ENCODE data around the gene QRICH2. TPM values are rescaled to one million over a fixed set of nuclear protein-coding genes. Genes with fewer than 3 reads are reported as not detected.

The QRICH2 gene, protein sequence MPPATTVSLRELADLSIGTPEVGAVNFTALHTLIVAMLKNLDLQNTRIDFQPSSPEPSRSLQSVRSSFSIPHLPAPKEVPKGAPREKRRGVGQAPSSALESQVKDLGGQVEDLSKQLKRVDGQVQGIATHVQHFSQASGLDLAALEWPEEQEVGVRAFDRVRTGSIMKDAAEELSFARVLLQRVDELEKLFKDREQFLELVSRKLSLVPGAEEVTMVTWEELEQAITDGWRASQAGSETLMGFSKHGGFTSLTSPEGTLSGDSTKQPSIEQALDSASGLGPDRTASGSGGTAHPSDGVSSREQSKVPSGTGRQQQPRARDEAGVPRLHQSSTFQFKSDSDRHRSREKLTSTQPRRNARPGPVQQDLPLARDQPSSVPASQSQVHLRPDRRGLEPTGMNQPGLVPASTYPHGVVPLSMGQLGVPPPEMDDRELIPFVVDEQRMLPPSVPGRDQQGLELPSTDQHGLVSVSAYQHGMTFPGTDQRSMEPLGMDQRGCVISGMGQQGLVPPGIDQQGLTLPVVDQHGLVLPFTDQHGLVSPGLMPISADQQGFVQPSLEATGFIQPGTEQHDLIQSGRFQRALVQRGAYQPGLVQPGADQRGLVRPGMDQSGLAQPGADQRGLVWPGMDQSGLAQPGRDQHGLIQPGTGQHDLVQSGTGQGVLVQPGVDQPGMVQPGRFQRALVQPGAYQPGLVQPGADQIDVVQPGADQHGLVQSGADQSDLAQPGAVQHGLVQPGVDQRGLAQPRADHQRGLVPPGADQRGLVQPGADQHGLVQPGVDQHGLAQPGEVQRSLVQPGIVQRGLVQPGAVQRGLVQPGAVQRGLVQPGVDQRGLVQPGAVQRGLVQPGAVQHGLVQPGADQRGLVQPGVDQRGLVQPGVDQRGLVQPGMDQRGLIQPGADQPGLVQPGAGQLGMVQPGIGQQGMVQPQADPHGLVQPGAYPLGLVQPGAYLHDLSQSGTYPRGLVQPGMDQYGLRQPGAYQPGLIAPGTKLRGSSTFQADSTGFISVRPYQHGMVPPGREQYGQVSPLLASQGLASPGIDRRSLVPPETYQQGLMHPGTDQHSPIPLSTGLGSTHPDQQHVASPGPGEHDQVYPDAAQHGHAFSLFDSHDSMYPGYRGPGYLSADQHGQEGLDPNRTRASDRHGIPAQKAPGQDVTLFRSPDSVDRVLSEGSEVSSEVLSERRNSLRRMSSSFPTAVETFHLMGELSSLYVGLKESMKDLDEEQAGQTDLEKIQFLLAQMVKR (N-terminal part only)
- 1.9 TPM for polyA plus RNA-seq (2013, experiment 1 of 2)
- 1.3 TPM for polyA plus RNA-seq (2013, experiment 2 of 2)

DNA sequence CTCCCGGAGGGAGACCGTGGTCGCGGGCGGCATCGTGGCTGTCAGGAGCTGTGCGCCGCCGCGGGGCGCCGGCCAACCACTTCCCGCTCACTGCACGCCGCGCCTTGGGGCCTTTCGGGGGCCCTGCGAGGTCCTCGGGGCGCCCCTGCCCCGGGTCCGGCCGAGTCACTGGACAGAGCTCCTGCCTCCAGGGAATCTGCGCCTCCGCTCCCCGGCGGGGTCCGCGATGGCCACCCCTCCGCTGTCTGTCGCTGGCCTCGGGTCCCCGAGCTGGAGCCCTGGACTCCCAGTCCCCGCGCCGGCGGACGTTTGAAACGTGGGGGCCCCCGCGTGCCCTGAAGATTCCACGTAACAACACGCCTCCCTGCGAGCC lies at the start of gene QRICH2:
QRICH2 (minus strand) TSS at position 311 of the 373 bp plus-strand sequence; CDS start at position 33, 278 bp downstream.
- no peaks in the 10 kb centered on the region for H3K9me3 ChIP-seq (ENCODE audit: insufficient read depth, low read depth, low read length)
- no peaks in the 10 kb centered on the region for H3K4me1 ChIP-seq (ENCODE audit: insufficient read depth, low read length)
- H3K27ac ChIP-seq (ENCODE audit: low read depth, low read length) = no peak within 1 kb of the TSS
- peaks cover 27% of the 10 kb centered on the region for H3K36me3 ChIP-seq (ENCODE audit: insufficient read depth, low read length)
- no peak within 1 kb of the TSS for H3K9ac ChIP-seq (ENCODE audit: low read depth, low read length)
- WGBS = 97% methylated on average over 44 of the region's 44 CpGs
- no peaks in the 10 kb centered on the region for H3K27me3 ChIP-seq (ENCODE audit: insufficient read depth, low read length)
- no peak within 1 kb of the TSS for H3K4me3 ChIP-seq (ENCODE audit: low read length)

DNA sequence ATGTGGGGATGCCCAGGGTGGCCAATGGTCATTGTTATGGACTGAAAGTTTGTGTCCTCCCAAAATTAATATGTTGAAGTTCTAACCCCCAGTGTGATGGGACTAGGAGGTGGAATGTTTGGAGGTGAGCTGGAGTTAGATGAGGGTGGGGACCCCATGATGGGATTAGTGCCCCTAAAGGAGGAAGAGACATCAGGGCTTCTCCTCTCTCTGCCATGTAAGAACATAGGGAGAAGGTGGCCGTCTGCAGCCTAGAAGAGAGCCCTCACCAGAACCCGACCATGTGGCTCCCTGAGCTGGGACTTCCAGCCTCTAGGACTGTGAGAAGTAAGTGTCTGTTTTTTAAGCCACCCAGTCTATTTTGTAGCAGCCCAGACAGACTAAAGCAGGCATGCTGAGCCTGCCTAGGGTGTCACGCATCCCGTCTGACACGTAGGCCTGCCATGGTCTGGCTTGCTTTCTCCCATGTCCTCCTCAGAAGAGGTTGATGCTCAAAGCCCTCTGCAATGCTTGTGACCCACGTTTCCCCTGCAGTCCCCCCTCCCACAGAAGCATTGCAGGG lies 49.6 kb upstream of the QRICH2 start:
- peaks cover 3% of the 10 kb centered on the region; the same call in 1 of the 2 replicates for H3K4me1 ChIP-seq (ENCODE audit: insufficient read depth, low read length)
- no peaks in the 10 kb centered on the region for H3K27me3 ChIP-seq (ENCODE audit: insufficient read depth, low read length)
- no peak overlapping the region for H3K4me3 ChIP-seq (ENCODE audit: low read length)
- 80% methylated on average over 6 of the region's 6 CpGs for WGBS
- H3K9ac ChIP-seq (ENCODE audit: low read depth, low read length) = no peak overlapping the region
- H3K9me3 ChIP-seq (ENCODE audit: insufficient read depth, low read depth, low read length) = no peaks in the 10 kb centered on the region
- H3K27ac ChIP-seq (ENCODE audit: low read depth, low read length) = no peak overlapping the region
- H3K36me3 ChIP-seq (ENCODE audit: insufficient read depth, low read length) = no peaks in the 10 kb centered on the region

DNA sequence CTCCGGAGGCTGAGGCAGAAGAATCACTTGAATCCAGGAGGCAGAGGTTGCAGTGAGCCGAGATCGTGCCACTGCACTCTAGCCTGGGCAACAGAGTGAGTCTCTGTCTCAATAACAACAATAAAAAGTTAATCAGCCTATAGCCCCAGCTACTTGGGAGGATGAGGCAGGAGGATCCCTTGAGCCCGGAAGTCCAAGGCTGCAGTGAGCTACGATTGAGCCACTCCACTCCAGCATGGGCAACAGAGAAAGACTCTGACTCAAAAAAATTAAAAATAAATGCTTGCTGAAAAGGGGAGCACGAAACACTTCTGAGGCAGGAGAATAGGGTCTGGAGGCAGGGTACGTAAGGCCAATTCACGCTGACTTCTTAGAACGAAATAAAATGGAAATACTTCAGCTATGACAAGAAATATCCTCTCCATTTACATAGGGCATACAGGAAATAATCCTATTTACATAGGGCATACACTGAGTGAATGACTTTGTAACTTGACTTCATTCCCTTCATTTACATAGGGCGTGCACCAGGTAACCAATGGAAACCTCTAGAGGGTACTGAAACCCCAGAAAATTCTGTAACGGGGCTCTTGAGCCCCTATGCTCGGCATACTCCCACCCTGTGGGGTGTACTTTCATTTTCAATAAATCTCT lies 48.9 kb upstream of the QRICH2 start:
- WGBS = 89% methylated on average over 12 of the region's 12 CpGs
- Histone ChIP-seq H3K4me3 (ENCODE audit: low read length) (no peak overlapping the region), H3K9ac (ENCODE audit: low read depth, low read length) (no peak overlapping the region), H3K27me3 (ENCODE audit: insufficient read depth, low read length) (no peaks in the 10 kb centered on the region), H3K36me3 (ENCODE audit: insufficient read depth, low read length) (no peaks in the 10 kb centered on the region), H3K9me3 (ENCODE audit: insufficient read depth, low read depth, low read length) (no peaks in the 10 kb centered on the region), H3K27ac (ENCODE audit: low read depth, low read length) (no peak overlapping the region), H3K4me1 (ENCODE audit: insufficient read depth, low read length) (peaks cover 3% of the 10 kb centered on the region; the same call in 1 of the 2 replicates)

DNA sequence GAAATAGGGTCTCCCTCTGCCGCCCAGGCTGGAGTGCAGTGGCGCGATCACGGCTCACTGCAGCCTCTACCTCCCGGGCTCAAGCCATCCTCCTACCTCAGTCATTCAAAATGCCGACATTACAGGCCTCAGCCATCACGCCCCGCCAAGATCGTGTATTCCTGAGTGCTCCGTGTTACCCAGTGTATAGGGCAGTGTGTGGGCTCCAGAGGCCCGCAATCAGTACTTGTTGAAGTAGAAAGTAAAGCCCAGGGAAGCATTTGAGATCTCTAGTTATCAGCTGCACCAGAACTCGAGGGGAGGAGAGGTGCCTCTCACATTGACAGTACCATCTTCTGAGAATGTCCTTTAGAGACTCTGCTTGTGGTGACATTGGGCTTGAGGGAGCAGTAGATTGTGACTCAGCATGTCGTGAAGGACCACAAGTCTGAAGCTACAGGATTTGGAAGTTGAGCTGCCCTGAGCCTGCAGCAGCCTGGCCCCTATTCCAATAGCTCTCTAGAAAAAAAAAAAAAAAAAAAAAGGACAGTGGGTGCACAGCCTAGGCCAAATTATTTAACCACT lies 46.8 kb upstream of the QRICH2 start:
- WGBS = 58% methylated on average over 13 of the region's 13 CpGs
- Histone ChIP-seq H3K9ac (ENCODE audit: low read depth, low read length) (no peak overlapping the region), H3K36me3 (ENCODE audit: insufficient read depth, low read length) (no peaks in the 10 kb centered on the region), H3K9me3 (ENCODE audit: insufficient read depth, low read depth, low read length) (no peaks in the 10 kb centered on the region), H3K4me1 (ENCODE audit: insufficient read depth, low read length) (peaks cover 3% of the 10 kb centered on the region; the same call in 1 of the 2 replicates), H3K27ac (ENCODE audit: low read depth, low read length) (no peak overlapping the region), H3K4me3 (ENCODE audit: low read length) (no peak overlapping the region), H3K27me3 (ENCODE audit: insufficient read depth, low read length) (no peaks in the 10 kb centered on the region)

DNA sequence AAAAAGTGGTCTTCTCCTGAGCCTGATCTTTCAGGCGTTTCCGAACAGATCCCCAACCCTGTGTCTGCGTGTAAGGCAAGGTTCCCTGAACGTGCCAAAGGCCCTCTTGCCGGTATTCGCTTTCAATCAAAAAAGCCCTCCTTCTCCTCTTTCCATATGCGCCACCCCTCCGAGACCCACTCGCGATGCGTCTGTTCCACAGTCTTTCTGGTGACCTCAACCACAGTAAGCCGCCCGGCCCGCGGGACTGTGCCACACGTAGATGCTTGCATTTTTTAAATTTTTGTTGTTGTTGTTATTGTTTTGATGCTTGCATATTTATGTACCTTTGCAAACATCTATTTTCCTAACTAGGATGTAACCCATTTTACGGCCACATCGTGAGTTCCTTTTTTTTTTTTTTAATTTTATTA lies 46.2 kb upstream of the QRICH2 start:
- 8% methylated on average over 16 of the region's 18 CpGs for WGBS
- H3K27me3 ChIP-seq (ENCODE audit: insufficient read depth, low read length) = no peaks in the 10 kb centered on the region
- peak overlapping the region; percentile 91 for H3K9ac ChIP-seq (ENCODE audit: low read depth, low read length)
- peak overlapping the region; percentile 94 for H3K27ac ChIP-seq (ENCODE audit: low read depth, low read length)
- no peaks in the 10 kb centered on the region for H3K9me3 ChIP-seq (ENCODE audit: insufficient read depth, low read depth, low read length)
- no peaks in the 10 kb centered on the region for H3K36me3 ChIP-seq (ENCODE audit: insufficient read depth, low read length)
- peaks cover 3% of the 10 kb centered on the region; the same call in 1 of the 2 replicates for H3K4me1 ChIP-seq (ENCODE audit: insufficient read depth, low read length)
- H3K4me3 ChIP-seq (ENCODE audit: low read length) = peak overlapping the region; percentile 76

DNA sequence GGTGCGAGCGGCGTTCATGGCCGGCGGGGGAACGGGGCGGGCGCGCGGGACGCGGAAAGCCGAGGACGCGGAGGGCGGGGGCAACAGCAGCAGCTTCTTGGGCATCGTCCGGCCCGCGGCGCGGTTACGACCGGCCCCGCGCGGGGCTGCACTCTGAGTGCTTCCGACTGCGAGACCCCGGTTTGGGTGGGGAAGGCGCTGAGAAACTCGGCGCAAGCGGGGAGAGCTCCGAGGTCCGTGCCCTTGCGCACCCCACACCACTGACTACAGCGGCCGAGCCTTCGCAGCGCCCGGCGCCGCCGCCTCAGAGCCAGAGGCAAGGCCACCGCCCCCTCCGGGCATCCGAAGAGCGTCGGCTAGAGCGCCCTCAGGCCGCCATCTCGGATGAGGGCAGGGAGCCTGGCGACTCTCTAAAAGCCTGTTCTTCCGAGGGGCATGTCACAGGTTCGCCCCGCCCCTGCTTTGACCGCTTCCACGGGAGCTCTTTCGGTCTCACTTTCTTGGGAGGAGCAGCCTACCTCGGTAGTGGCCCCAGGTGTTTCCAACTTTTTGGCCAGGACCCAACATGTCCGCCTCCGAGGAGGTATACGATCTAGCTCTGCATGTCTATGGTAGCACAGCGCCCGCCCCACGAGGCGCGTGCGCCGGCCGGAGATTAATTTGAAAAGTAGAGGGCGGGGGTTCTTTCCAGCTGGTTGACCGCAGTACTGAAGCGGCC lies 45.7 kb upstream of the QRICH2 start, which contains the start of gene PRPSAP1:
PRPSAP1 (minus strand) TSS at position 318 of the 718 bp plus-strand sequence; CDS start at position 105, 213 bp downstream.
- Histone ChIP-seq H3K9ac (ENCODE audit: low read depth, low read length) (peak within 1 kb of the TSS; percentile 91), H3K4me3 (ENCODE audit: low read length) (peak within 1 kb of the TSS; percentile 76), H3K27ac (ENCODE audit: low read depth, low read length) (peak within 1 kb of the TSS; percentile 94), H3K36me3 (ENCODE audit: insufficient read depth, low read length) (0 out of 2 replicates have a peak, but pooled peaks cover under 1% of the 10 kb centered on the region), H3K4me1 (ENCODE audit: insufficient read depth, low read length) (peaks cover 3% of the 10 kb centered on the region; the same call in 1 of the 2 replicates), H3K9me3 (ENCODE audit: insufficient read depth, low read depth, low read length) (no peaks in the 10 kb centered on the region), H3K27me3 (ENCODE audit: insufficient read depth, low read length) (no peaks in the 10 kb centered on the region)
- WGBS = under 1% methylated on average over 75 of the region's 75 CpGs

DNA sequence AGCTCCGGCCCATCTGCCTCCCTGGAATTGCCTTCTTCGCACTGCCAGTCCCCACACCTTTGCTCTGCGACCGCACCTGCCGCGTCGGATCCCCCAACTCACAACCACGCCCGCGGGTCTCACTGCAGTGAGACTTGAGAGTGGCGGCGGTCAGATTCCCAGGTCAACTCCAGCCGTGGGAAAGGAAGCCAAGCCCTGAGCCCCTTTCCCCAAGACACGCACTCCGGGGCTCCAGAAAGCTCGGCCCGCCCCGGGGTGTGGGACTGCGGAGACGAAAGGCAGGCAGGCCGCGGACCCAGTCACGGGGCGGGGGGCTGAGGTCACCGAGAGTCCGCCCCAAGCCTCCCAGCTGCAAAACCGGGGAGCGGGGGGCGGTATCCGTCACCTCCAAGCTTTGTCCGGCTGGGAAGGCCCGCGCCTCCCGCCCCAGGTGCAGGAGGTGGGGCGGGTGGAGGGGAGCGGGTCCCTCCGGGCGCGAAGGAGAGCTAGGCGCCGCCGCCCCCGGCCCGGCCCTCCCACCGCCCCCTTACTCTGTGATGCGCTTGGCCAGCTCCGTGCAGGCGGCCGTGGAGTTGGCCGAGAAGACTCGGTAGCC lies 45.0 kb upstream of the QRICH2 start:
- Histone ChIP-seq H3K27ac (ENCODE audit: low read depth, low read length) (no peak overlapping the region; the same call in 1 of the 2 replicates), H3K4me3 (ENCODE audit: low read length) (peak overlapping the region; percentile 76), H3K9me3 (ENCODE audit: insufficient read depth, low read depth, low read length) (no peaks in the 10 kb centered on the region), H3K27me3 (ENCODE audit: insufficient read depth, low read length) (no peaks in the 10 kb centered on the region), H3K36me3 (ENCODE audit: insufficient read depth, low read length) (0 out of 2 replicates have a peak, but pooled peaks cover 4% of the 10 kb centered on the region), H3K9ac (ENCODE audit: low read depth, low read length) (peak overlapping the region; percentile 91), H3K4me1 (ENCODE audit: insufficient read depth, low read length) (peaks cover 3% of the 10 kb centered on the region; the same call in 1 of the 2 replicates)
- WGBS = 1% methylated on average over 51 of the region's 51 CpGs

DNA sequence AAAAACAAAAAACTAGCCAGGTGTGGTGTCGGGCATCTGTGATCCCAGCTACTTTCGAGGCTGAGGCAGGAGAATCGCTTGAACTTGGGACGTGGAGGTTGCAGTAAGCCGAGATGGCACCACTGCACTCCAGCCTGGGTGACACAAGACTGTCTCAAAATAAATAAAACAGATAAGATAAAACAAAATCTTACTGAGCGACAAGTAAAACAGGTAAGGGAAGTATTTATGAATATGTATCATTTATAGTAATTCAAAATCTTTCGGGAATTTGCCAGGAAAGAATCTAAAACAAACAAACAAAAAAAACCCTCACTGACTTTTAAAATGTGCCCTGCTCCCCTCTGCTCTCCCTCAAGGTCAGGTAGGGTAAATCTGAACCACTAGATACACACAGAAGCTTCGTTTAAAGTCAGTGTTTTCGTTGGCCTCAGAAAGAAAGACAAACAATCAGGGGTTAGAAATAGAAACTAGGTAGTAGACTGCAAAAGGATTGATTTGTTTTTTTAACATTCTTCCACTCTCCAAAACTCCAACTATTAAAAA lies 43.5 kb upstream of the QRICH2 start:
- Histone ChIP-seq H3K27ac (ENCODE audit: low read depth, low read length) (no peak overlapping the region), H3K4me3 (ENCODE audit: low read length) (no peak overlapping the region), H3K36me3 (ENCODE audit: insufficient read depth, low read length) (peaks cover 14% of the 10 kb centered on the region), H3K9ac (ENCODE audit: low read depth, low read length) (no peak overlapping the region), H3K9me3 (ENCODE audit: insufficient read depth, low read depth, low read length) (no peaks in the 10 kb centered on the region), H3K27me3 (ENCODE audit: insufficient read depth, low read length) (no peaks in the 10 kb centered on the region), H3K4me1 (ENCODE audit: insufficient read depth, low read length) (peaks cover 3% of the 10 kb centered on the region; the same call in 1 of the 2 replicates)
- WGBS = 91% methylated on average over 7 of the region's 9 CpGs

DNA sequence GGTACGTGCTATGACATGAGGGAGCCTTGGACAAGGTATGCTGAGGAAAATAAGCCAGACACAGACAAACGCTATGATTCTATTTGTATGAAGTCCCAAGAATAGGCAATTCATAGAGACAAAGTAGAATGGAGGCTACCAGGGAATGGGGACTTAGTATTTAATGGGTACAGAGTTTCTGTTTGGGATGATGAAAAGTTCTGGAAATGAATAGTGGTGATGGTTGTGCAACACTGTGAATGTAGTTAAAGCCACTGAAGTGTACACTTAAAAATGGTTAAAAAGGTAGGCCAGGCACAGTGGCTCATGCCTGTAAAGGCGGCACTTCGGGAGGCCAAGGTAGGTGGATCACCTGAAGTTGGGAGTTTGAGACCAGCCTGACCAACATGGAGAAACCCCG lies 42.4 kb upstream of the QRICH2 start:
- H3K9ac ChIP-seq (ENCODE audit: low read depth, low read length) = no peak overlapping the region
- no peaks in the 10 kb centered on the region for H3K9me3 ChIP-seq (ENCODE audit: insufficient read depth, low read depth, low read length)
- no peaks in the 10 kb centered on the region for H3K27me3 ChIP-seq (ENCODE audit: insufficient read depth, low read length)
- WGBS = 96% methylated on average over 5 of the region's 5 CpGs
- no peak overlapping the region for H3K4me3 ChIP-seq (ENCODE audit: low read length)
- H3K27ac ChIP-seq (ENCODE audit: low read depth, low read length) = no peak overlapping the region
- peaks cover 3% of the 10 kb centered on the region; the same call in 1 of the 2 replicates for H3K4me1 ChIP-seq (ENCODE audit: insufficient read depth, low read length)
- peaks cover 25% of the 10 kb centered on the region for H3K36me3 ChIP-seq (ENCODE audit: insufficient read depth, low read length)
